K562 (cell line): ENCODE data around the gene EMID1. TPM values are rescaled to one million over a fixed set of nuclear protein-coding genes. Genes with fewer than 3 reads are reported as not detected.

Experiments
- ATAC-seq: fragments of 200-7000 bp; cut with Tn5 transposase; 3 replicates; pipeline ENCODE4 v1.9.1; 2020; ENCODE audit warnings: moderate library complexity
- BruUV-seq: library from RNA; stranded (reverse); fragments of 400-500 nt; replicated peaks from 2 replicates; lab custom pipeline; 2021; lab: Mats Ljungman, UMichigan
- CTCF ChIA-PET: fragments of 300-600 bp; formaldehyde crosslinking; extraction: SDS; loops from one replicate; lab custom pipeline; 2021; ENCODE audit warnings: low intra/inter-chr PET ratio; lab: Yijun Ruan, JAX
- POLR2A ChIA-PET: fragments of 300-600, 350-650 bp; sonication (Branson Sonifier 250); formaldehyde crosslinking; extraction: SDS; loops from one replicate; lab custom pipeline; 2021; ENCODE audit warnings: antibody characterized with exemption, inconsistent platforms; lab: Yijun Ruan, JAX
- DNase-seq, 4 experiments: peaks; one replicate each; pipeline versions ENCODE4 v3.0.0 to v3.0.0-alpha.2; 2011 to 2018; ENCODE audit warnings: low spot score in 3 of 4, mixed read lengths in 3 of 4; ENCODE audit errors: extremely low read depth in 1 of 4
- FAIRE-seq: peaks from 2 replicates; lab custom pipeline; 2011; peaks lifted over from hg19 to GRCh38; lab: Jason Lieb, UNC
- H2AFZ ChIP-seq: 2 replicates; pipeline ENCODE4 v1.6.0; 2011; ENCODE audit warnings: low read depth, low read length, control low read depth, inconsistent platforms
- H3K27ac ChIP-seq: fragments of 200-600 bp; 3 replicates; pipeline ENCODE4 v1.8.0; 2011; ENCODE audit warnings: low read depth, mild to moderate bottlenecking, control low read depth, inconsistent platforms, low read length, moderate library complexity, mixed read lengths; ENCODE audit errors: extremely low read depth
- H3K27me3 ChIP-seq, 2 experiments: fragments of 300-600 bp in 1 of 2; 2 replicates in 1 of 2; 3 replicates in 1 of 2; pipeline versions ENCODE4 v1.6.0 to v1.8.0; 2011; ENCODE audit warnings: inconsistent platforms in 2 of 2, low read length in 2 of 2, mild to moderate bottlenecking in 1 of 2, mixed read lengths in 1 of 2, moderate library complexity in 1 of 2; ENCODE audit not compliant: control insufficient read depth in 2 of 2, insufficient read depth in 2 of 2
- H3K36me3 ChIP-seq: fragments of 300-600 bp; 3 replicates; pipeline ENCODE4 v1.8.0; 2011; ENCODE audit warnings: mild to moderate bottlenecking, low read length, inconsistent platforms; ENCODE audit not compliant: control insufficient read depth, insufficient read depth
- H3K4me1 ChIP-seq, 2 experiments: fragments of 200-600 bp in 1 of 2; replicated peaks in 1 of 2; 2 replicates in 1 of 2; 3 replicates in 1 of 2; pipeline versions ENCODE4 v1.5.1 to v1.8.0; 2011; ENCODE audit warnings: inconsistent platforms in 2 of 2, low read length in 2 of 2, mild to moderate bottlenecking in 1 of 2, mixed read lengths in 1 of 2, moderate library complexity in 1 of 2; ENCODE audit not compliant: control insufficient read depth in 2 of 2, insufficient read depth in 2 of 2
- H3K4me2 ChIP-seq: 2 replicates; pipeline ENCODE4 v1.6.1; 2011; ENCODE audit warnings: low read length, control low read depth, inconsistent platforms, mixed read lengths; ENCODE audit not compliant: insufficient read depth
- H3K4me3 ChIP-seq: fragments of 200-600 bp; sonication (generic), shearing (Covaris generic); 2 replicates; pipeline ENCODE4 v1.5.1; 2016; ENCODE audit warnings: control low read depth, inconsistent platforms
- H3K79me2 ChIP-seq: fragments of 200-600 bp; 3 replicates; pipeline ENCODE4 v1.8.0; 2011; ENCODE audit warnings: low read length, inconsistent platforms; ENCODE audit not compliant: control insufficient read depth, insufficient read depth
- H3K9ac ChIP-seq, 2 experiments: 2 replicates each; pipeline versions ENCODE4 v1.6.0 to v1.6.1; 2011; ENCODE audit warnings: low read depth in 2 of 2, low read length in 2 of 2, control low read depth in 1 of 2, inconsistent platforms in 1 of 2, mild to moderate bottlenecking in 1 of 2, mixed read lengths in 1 of 2; ENCODE audit not compliant: insufficient read depth in 1 of 2
- H3K9me1 ChIP-seq: one replicate; pipeline ENCODE4 v1.6.0; 2011; ENCODE audit warnings: inconsistent platforms, mild to moderate bottlenecking, low read length, moderate library complexity; ENCODE audit not compliant: control insufficient read depth, insufficient read depth
- H3K9me3 ChIP-seq: replicated peaks from 2 replicates; pipeline ENCODE4 v1.5.1; 2011; ENCODE audit warnings: low read depth, low read length, inconsistent platforms; ENCODE audit not compliant: control insufficient read depth, insufficient read depth
- H4K20me1 ChIP-seq: replicated peaks from 2 replicates; pipeline ENCODE4 v1.6.1; 2011; ENCODE audit warnings: low read length, inconsistent platforms, mixed read lengths; ENCODE audit not compliant: control insufficient read depth, insufficient read depth
- CBX3 ChIP-seq, 2 experiments: IDR thresholded peaks; 1 replicate in 1 of 2; 2 replicates in 1 of 2; pipeline ENCODE4 v1.6.1; 2012; ENCODE audit warnings: inconsistent platforms in 2 of 2, low read length in 2 of 2, borderline replicate concordance in 1 of 2, control low read depth in 1 of 2
- ERF ChIP-seq: fragments of 450-650 bp; formaldehyde crosslinking; IDR thresholded peaks from 2 replicates; pipeline ENCODE4 v1.4.0; 2020; ENCODE audit warnings: mild to moderate bottlenecking, mixed read lengths
- FOXA1 ChIP-seq: fragments of 450-650 bp; IDR thresholded peaks from 2 replicates; pipeline ENCODE4 v1.6.1; 2016; ENCODE audit warnings: mild to moderate bottlenecking, borderline replicate concordance
- FOXM1 ChIP-seq, 2 experiments: fragments of 450-650 bp in 1 of 2; sonication (generic) in 1 of 2; formaldehyde crosslinking in 1 of 2; IDR thresholded peaks; 2 replicates each; pipeline versions ENCODE4 v1.6.1 to v1.9.0; 2017 to 2022; ENCODE audit warnings: low read depth in 2 of 2, mild to moderate bottlenecking in 2 of 2, missing genetic modification reagents in 1 of 2, moderate library complexity in 1 of 2
- FUS ChIP-seq: fragments of 200-400 bp; formaldehyde crosslinking; optimal IDR thresholded peaks from 2 replicates; pipeline ENCODE3; 2017; ENCODE audit warnings: low read depth, low read length
- GTF2A2 ChIP-seq: IDR thresholded peaks from 2 replicates; pipeline ENCODE4 v1.6.1; 2016; ENCODE audit warnings: mild to moderate bottlenecking, missing genetic modification characterization, missing compliant biosample characterization
- IFI16 ChIP-seq: fragments of 250-450 bp; sonication (Bioruptor Pico); IDR thresholded peaks from 2 replicates; pipeline ENCODE4 v2.1.2; 2022; ENCODE audit warnings: mild to moderate bottlenecking, inconsistent platforms
- L3MBTL2 ChIP-seq: fragments of 450-650 bp; IDR thresholded peaks from 2 replicates; pipeline ENCODE4 v1.6.1; 2016; ENCODE audit warnings: mild to moderate bottlenecking, moderate library complexity
- PTRF ChIP-seq: fragments of 450-650 bp; IDR thresholded peaks from 2 replicates; pipeline ENCODE4 v1.6.1; 2016; ENCODE audit warnings: mild to moderate bottlenecking, missing genetic modification characterization, missing compliant biosample characterization
- RBBP5 ChIP-seq: fragments of 200-600 bp; sonication (generic); IDR thresholded peaks from 2 replicates; pipeline ENCODE4 v1.6.1; 2012; ENCODE audit warnings: borderline replicate concordance, mild to moderate bottlenecking, low read length, control low read depth, inconsistent platforms; ENCODE audit not compliant: insufficient read depth, poor library complexity, severe bottlenecking
- RBFOX2 ChIP-seq: fragments of 200-400 bp; formaldehyde crosslinking; IDR thresholded peaks from 2 replicates; pipeline ENCODE4 v1.6.1; 2017; ENCODE audit warnings: low read depth, mild to moderate bottlenecking, low read length, moderate library complexity
- SMARCA4 ChIP-seq: fragments of 450-650 bp; IDR thresholded peaks from 2 replicates; pipeline ENCODE4 v1.6.1; 2016
- SOX6 ChIP-seq: fragments of 450-650 bp; IDR thresholded peaks from 2 replicates; pipeline ENCODE4 v1.6.1; 2014; ENCODE audit warnings: mild to moderate bottlenecking
- SREBF1 ChIP-seq: fragments of 150-350 bp; IDR thresholded peaks from 2 replicates; pipeline ENCODE4 v1.6.1; 2014; ENCODE audit warnings: antibody characterized with exemption, low read depth, low read length, borderline replicate concordance
- TAL1 ChIP-seq: fragments of 450-650 bp; IDR thresholded peaks from 2 replicates; pipeline ENCODE4 v1.6.1; 2016; ENCODE audit warnings: mild to moderate bottlenecking
- TBP ChIP-seq: optimal IDR thresholded peaks from 2 replicates; pipeline ENCODE3; 2011; ENCODE audit warnings: low read depth, low read length, improper control_type of control experiment
- ZBED1 ChIP-seq: IDR thresholded peaks from 2 replicates; pipeline ENCODE4 v1.6.1; 2014
- ZNF263 ChIP-seq: sonication (generic); formaldehyde crosslinking; IDR thresholded peaks from 2 replicates; pipeline ENCODE4 v1.8.0; 2022; ENCODE audit warnings: mild to moderate bottlenecking, missing genetic modification reagents, borderline replicate concordance
- WGBS: fragments of 100-300 bp; shearing (Covaris generic); methylation state at CpG from one replicate; pipeline ENCODE4 v1.1.6; 2016; ENCODE audit warnings: low coverage, mixed read lengths; ENCODE audit not compliant: insufficient coverage; ENCODE audit errors: missing lambda C conversion rate; 5-methylcytosine and 5-hydroxymethylcytosine counted together
- in situ Hi-C: fragments of 300-500 bp; cut with MboI; formaldehyde crosslinking; loops from 4 replicates; pipeline ENCODE4 v1.15.0; 2018; ENCODE audit warnings: inconsistent platforms, mixed read lengths
- intact Hi-C: fragments of 100-400 bp; cut with micrococcal nuclease; formaldehyde crosslinking; loops from 2 replicates; pipeline ENCODE4 v1.14.2; 2022
- polyA plus RNA-seq, 8 experiments: library from polyadenylated mRNA; depleted of rRNA in 4 of 8; stranded (reverse) in 5 of 8; unstranded in 3 of 8; fragments of >200 nt; fragmentation: Nextera tagmentation in 2 of 8; fragmentation: Illumina TruSeq in 1 of 8; extraction: Ambion mirVana in 2 of 8; extraction: Trizol in 1 of 8; gene quantifications; 2 replicates each; pipeline versions ENCODE4 v1.2.1 to v1.2.3, GENCODE V29; 2011 to 2014; ENCODE audit warnings: inconsistent platforms in 1 of 8, missing spikeins in 1 of 8
- total RNA-seq, 7 experiments: library from RNA; depleted of rRNA in 6 of 7; stranded (reverse); fragments of >200 nt in 6 of 7; fragmentation: Illumina TruSeq in 2 of 7; extraction: Trizol in 2 of 7; gene quantifications; 2 replicates each; pipeline versions ENCODE4 v1.2.1 to v1.2.3, GENCODE V29; 2011 to 2021; ENCODE audit warnings: low replicate concordance in 1 of 7

Gene EMID1
- total and polyA plus RNA-seq, 9 of the 15 experiments (the other 6 are each of a cell fraction or from before 2014, with no cell fraction given): 0.15 to 7.2 (median 2.7) TPM

- no peak for TF ChIP-seq ERF (CRISPR knock-in tag)
- TF ChIP-seq RBFOX2: 0 out of 2 replicates have a peak, but pooled peaks have one; percentile 16
- TF ChIP-seq SREBF1: no peak
- no peak for ATAC-seq
- Histone ChIP-seq H3K4me1 (peaks cover 45 to 59% of the 10 kb centered on the region in 2 experiments), H2AFZ (no peak overlapping the region), H3K9me3 (no peaks in the 10 kb centered on the region), H3K4me2 (peak overlapping the region; percentile 80), H3K79me2 (peaks cover 16% of the 10 kb centered on the region; the same call in 2 of the 3 replicates), H3K27ac (peak overlapping the region; percentile 14; the same call in 1 of the 3 replicates), H3K27me3 (no peaks in the 10 kb centered on the region), H3K4me3 (peak overlapping the region; percentile 76; the same call in 1 of the 2 replicates), H3K36me3 (no peaks in the 10 kb centered on the region), H4K20me1 (no peaks in the 10 kb centered on the region), H3K9ac (peak overlapping the region; percentile 62 to 92; a peak in 3 of 4 replicates), H3K9me1 (no peaks in the 10 kb centered on the region)
- FAIRE-seq: peak; percentile 15
- peak in 1 of 4 experiments; percentile 2 for DNase-seq
- CTCF ChIA-PET: no interaction called here
- POLR2A ChIA-PET: interaction anchor here (1.5 to 3.4 kb wide), 2 partner anchors 9 to 13 kb away, joined by 4 to 13 read pairs; no protein-coding TSS in a partner anchor
- BruUV-seq: TSS peak; percentile 59
- intact Hi-C loops (no loop called here), in situ Hi-C loops (no loop called here)
- 78% methylated on average over 7 of the region's 8 CpGs for WGBS
Observed at GRCh38 chr22:29204455-29205183, 1.1 kb upstream of the EMID1 start.

- Histone ChIP-seq H3K27ac (peak overlapping the region; percentile 60; the same call in 2 of the 3 replicates), H3K9me3 (no peaks in the 10 kb centered on the region), H2AFZ (peak overlapping the region; percentile 82), H3K4me1 (peaks cover 45 to 59% of the 10 kb centered on the region in 2 experiments), H4K20me1 (no peaks in the 10 kb centered on the region), H3K9me1 (no peaks in the 10 kb centered on the region), H3K4me3 (peak overlapping the region; percentile 76), H3K79me2 (peaks cover 16% of the 10 kb centered on the region; the same call in 2 of the 3 replicates), H3K9ac (peak overlapping the region; percentile 62 to 92), H3K36me3 (no peaks in the 10 kb centered on the region), H3K4me2 (peak overlapping the region; percentile 80), H3K27me3 (no peaks in the 10 kb centered on the region)
- DNase-seq: no peak
- ATAC-seq: no peak
- CTCF ChIA-PET: no interaction called here
- FAIRE-seq: peak; percentile 40
- no TSS peak for BruUV-seq
- in situ Hi-C loops (no loop called here), intact Hi-C loops (no loop called here)
- WGBS: 38% methylated on average over 11 of the region's 11 CpGs
- POLR2A ChIA-PET: interaction anchor here (0.6 to 3.4 kb wide), 5 partner anchors 10 to 406 kb away, joined by 3 to 13 read pairs (median 4); no protein-coding TSS in a partner anchor
- TF ChIP-seq TAL1: no peak
- TF ChIP-seq GTF2A2 (tag): no peak
- no peak for TF ChIP-seq FUS
- no peak for TF ChIP-seq RBBP5
- TF ChIP-seq TBP: no peak
- no peak for TF ChIP-seq PTRF (tag)
- peak; percentile 33; the same call in 1 of the 2 replicates for TF ChIP-seq ZNF263 (CRISPR knock-in tag)
- TF ChIP-seq IFI16 (CRISPR knock-in tag): no peak
- no peak for TF ChIP-seq SOX6
- TF ChIP-seq CBX3 (IDR thresholded peaks at IDR 0.05; ENCODE audit: borderline replicate concordance in 1 of 2, low read length in 2 of 2): 0 out of 3 replicates have a peak, but pooled peaks of 1 of the 2 experiments have one; percentile 41
- TF ChIP-seq ZBED1: no peak
- no peak for TF ChIP-seq L3MBTL2
- TF ChIP-seq FOXA1: no peak
- no peak for TF ChIP-seq FOXM1 (IDR thresholded peaks at IDR 0.05; ENCODE audit: low read depth)
- TF ChIP-seq FOXM1 (CRISPR knock-in tag; IDR thresholded peaks at IDR 0.05; ENCODE audit: low read depth): no peak
- no peak for TF ChIP-seq SMARCA4
Observed at GRCh38 chr22:29205252-29205593, 473 bp upstream of the EMID1 start.
